Measurements from ENCODE around the gene RNF34. TPM values are rescaled to one million over a fixed set of nuclear protein-coding genes. Genes with fewer than 3 reads are reported as not detected.

Gene RNF34, protein sequence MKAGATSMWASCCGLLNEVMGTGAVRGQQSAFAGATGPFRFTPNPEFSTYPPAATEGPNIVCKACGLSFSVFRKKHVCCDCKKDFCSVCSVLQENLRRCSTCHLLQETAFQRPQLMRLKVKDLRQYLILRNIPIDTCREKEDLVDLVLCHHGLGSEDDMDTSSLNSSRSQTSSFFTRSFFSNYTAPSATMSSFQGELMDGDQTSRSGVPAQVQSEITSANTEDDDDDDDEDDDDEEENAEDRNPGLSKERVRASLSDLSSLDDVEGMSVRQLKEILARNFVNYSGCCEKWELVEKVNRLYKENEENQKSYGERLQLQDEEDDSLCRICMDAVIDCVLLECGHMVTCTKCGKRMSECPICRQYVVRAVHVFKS
- total RNA-seq = 79.2 TPM

GRCh38 chr12:121399391-121400331 is at the start of gene RNF34:
Gene RNF34, plus strand, starts transcription at chr12:121400118. Its CDS starts 95 bp downstream, at chr12:121400213.

GRCh38 chr12:121351820-121352681 is 47.9 kb upstream of the RNF34 start, which contains the start of gene ANAPC5:
Gene ANAPC5, minus strand, starts transcription at chr12:121352411. Its CDS starts 71 bp downstream, at chr12:121352340.

Other genes with a start within 250 kb of the RNF34 start
- gene P2RX4, start 190.0 kb upstream of the RNF34 start, total RNA-seq = 7.5 TPM
- 53.8 TPM for gene CAMKK2, start 103.4 kb upstream of the RNF34 start, total RNA-seq
- 234 TPM for gene ANAPC5, start 47.7 kb upstream of the RNF34 start, total RNA-seq
- 108 TPM for gene KDM2B, start 180.9 kb downstream of the RNF34 start, total RNA-seq
- 3.4 TPM for gene ORAI1, start 226.4 kb downstream of the RNF34 start, total RNA-seq